HCT116 (cell line): ENCODE results near the gene TCFL5. TPM values are rescaled to one million over a fixed set of nuclear protein-coding genes. Genes with fewer than 3 reads are reported as not detected.

Experiments used
- ATAC-seq: fragments of 200-7000 bp; cut with Tn5 transposase; 2 replicates; pipeline ENCODE4 v1.9.1; 2020; ENCODE audit warnings: mild to moderate bottlenecking, moderate library complexity
- BruUV-seq: library from RNA; stranded (reverse); fragments of 400-500 nt; replicated peaks from 2 replicates; lab custom pipeline; 2021; lab: Mats Ljungman, UMichigan
- CTCF ChIA-PET: fragments of 300-600 bp; sonication (Branson Sonifier 250); formaldehyde crosslinking; loops from one replicate; lab custom pipeline; 2021; ENCODE audit warnings: antibody characterized with exemption; lab: Charles Lee
- POLR2A ChIA-PET: fragments of 300-600, 350-600 bp; sonication (Branson Sonifier 250); formaldehyde crosslinking; loops from one replicate; lab custom pipeline; 2021; ENCODE audit warnings: antibody characterized with exemption; lab: Charles Lee
- RAD21 ChIA-PET, 2 experiments: fragments of 300-600 bp; sonication (Branson Sonifier 250); formaldehyde crosslinking; loops; one replicate each; lab custom pipeline; 2023; ENCODE audit warnings: low total read pairs in 2 of 2; ENCODE audit not compliant: uncharacterized antibody in 2 of 2, unreplicated experiment in 2 of 2, low non-redundant PET in 1 of 2; lab: Charles Lee
- DNase-seq: peaks from one replicate; pipeline ENCODE4 v3.0.0-alpha.2; 2010; ENCODE audit warnings: low read depth, low spot score
- H2AFZ ChIP-seq: fragments of 200-600 bp; shearing (Covaris generic), sonication (generic); 2 replicates; pipeline ENCODE4 v1.6.1; 2017; ENCODE audit warnings: low read depth, mixed run types, mixed read lengths, antibody characterized with exemption, low read length; ENCODE audit not compliant: poor library complexity, severe bottlenecking
- H3K27ac ChIP-seq: 2 replicates; pipeline ENCODE4 v1.5.1; 2012; ENCODE audit warnings: low read depth, low read length
- H3K27me3 ChIP-seq: fragments of 200-600 bp; sonication (generic); 2 replicates; pipeline ENCODE4 v1.6.1; 2016; ENCODE audit warnings: mixed run types, low read length, mixed read lengths; ENCODE audit not compliant: insufficient read depth
- H3K36me3 ChIP-seq, 2 experiments: fragments of 200-500 bp in 1 of 2; fragments of 200-600 bp in 1 of 2; sonication (Bioruptor generic) in 1 of 2; sonication (generic) in 1 of 2; 2 replicates each; pipeline versions ENCODE4 v1.5.1 to v1.6.1; 2014 to 2016; ENCODE audit warnings: low read length in 2 of 2, inconsistent platforms in 1 of 2, mixed read lengths in 1 of 2, mixed run types in 1 of 2; ENCODE audit not compliant: insufficient read depth in 2 of 2, control insufficient read depth in 1 of 2
- H3K4me1 ChIP-seq, 2 experiments: fragments of 200-600 bp in 1 of 2; sonication (generic) in 1 of 2; 2 replicates each; pipeline versions ENCODE4 v1.5.1 to v1.6.1; 2012 to 2017; ENCODE audit warnings: low read length in 2 of 2, inconsistent platforms in 1 of 2, mild to moderate bottlenecking in 1 of 2, mixed read lengths in 1 of 2, mixed run types in 1 of 2, moderate library complexity in 1 of 2; ENCODE audit not compliant: insufficient read depth in 2 of 2, control insufficient read depth in 1 of 2
- H3K4me2 ChIP-seq: fragments of 200-600 bp; sonication (generic); 2 replicates; pipeline ENCODE4 v1.6.1; 2017; ENCODE audit warnings: mixed run types, low read length, mixed read lengths
- H3K4me3 ChIP-seq, 2 experiments: fragments of 200-600 bp in 1 of 2; sonication (generic) in 1 of 2; replicated peaks in 1 of 2; 2 replicates each; pipeline ENCODE4 v1.5.1; 2011 to 2016; ENCODE audit warnings: low read length in 2 of 2, control low read depth in 1 of 2, low read depth in 1 of 2, mild to moderate bottlenecking in 1 of 2, mixed read lengths in 1 of 2, mixed run types in 1 of 2
- H3K79me2 ChIP-seq: fragments of 200-600 bp; sonication (generic); 2 replicates; pipeline ENCODE4 v1.6.1; 2017; ENCODE audit warnings: mild to moderate bottlenecking, mixed run types, low read length, moderate library complexity, mixed read lengths; ENCODE audit not compliant: insufficient read depth
- H3K9ac ChIP-seq: fragments of 200-600 bp; sonication (generic); 2 replicates; pipeline ENCODE4 v1.6.1; 2016; ENCODE audit warnings: low read length, mixed read lengths
- H3K9me2 ChIP-seq: fragments of 200-600 bp; sonication (generic), shearing (Covaris generic); 2 replicates; pipeline ENCODE4 v1.6.1; 2017; ENCODE audit warnings: mixed run types, mild to moderate bottlenecking, moderate library complexity; ENCODE audit not compliant: insufficient read depth
- H3K9me3 ChIP-seq, 2 experiments: fragments of 200-500 bp in 1 of 2; fragments of 200-600 bp in 1 of 2; sonication (Bioruptor generic) in 1 of 2; sonication (generic) in 1 of 2; 2 replicates each; pipeline ENCODE4 v1.6.1; 2014 to 2017; ENCODE audit warnings: low read length in 2 of 2, mixed read lengths in 2 of 2, inconsistent platforms in 1 of 2, low read depth in 1 of 2, mild to moderate bottlenecking in 1 of 2, mixed run types in 1 of 2, moderate library complexity in 1 of 2; ENCODE audit not compliant: control insufficient read depth in 1 of 2, insufficient read depth in 1 of 2
- H4K20me1 ChIP-seq: fragments of 200-600 bp; sonication (generic), shearing (Covaris generic); 2 replicates; pipeline ENCODE4 v1.6.1; 2017; ENCODE audit warnings: mixed run types, mild to moderate bottlenecking, moderate library complexity; ENCODE audit not compliant: insufficient read depth
- FOSL1 ChIP-seq: IDR thresholded peaks from 2 replicates; pipeline ENCODE4 v1.6.1; 2012; ENCODE audit warnings: low read depth
- RAD21 ChIP-seq: IDR thresholded peaks from 2 replicates; pipeline ENCODE4 v1.6.1; 2012; ENCODE audit warnings: low read depth, mild to moderate bottlenecking
- SIN3A ChIP-seq: IDR thresholded peaks from 2 replicates; pipeline ENCODE4 v1.6.1; 2012; ENCODE audit warnings: low read depth
- intact Hi-C: fragments of 100-400 bp; cut with micrococcal nuclease; formaldehyde crosslinking; loops from 2 replicates; pipeline ENCODE4 v1.10.0; 2022
- total RNA-seq: library from RNA; stranded (reverse); gene quantifications from one replicate; pipeline ENCODE4 v1.2.1, GENCODE V29; 2021; ENCODE audit not compliant: unreplicated experiment

TCFL5 gene
- total RNA-seq, 1 experiment from 2014 or later = 20.4 TPM

- no peak overlapping the region for H3K9ac ChIP-seq
- ChIA-PET RAD21 (no interaction called here), POLR2A (no interaction called here), CTCF (no interaction called here)
- peak; percentile 7; the same call in 1 of the 2 replicates for ATAC-seq
- no peak overlapping the region for H2AFZ ChIP-seq
- TF ChIP-seq SIN3A (no peak), RAD21 (0 out of 2 replicates have a peak, but pooled peaks have one; percentile 0)
- H3K79me2 ChIP-seq = 0 out of 2 replicates have a peak, but pooled peaks cover 5% of the 10 kb centered on the region
- H3K27me3 ChIP-seq = no peaks in the 10 kb centered on the region
- intact Hi-C loops = loop anchor here (1.0 kb wide), 1 partner anchor 110 kb away; no protein-coding TSS in a partner anchor
- DNase-seq = no peak
- no peak overlapping the region for H3K4me2 ChIP-seq
- H3K4me3 ChIP-seq = no peak overlapping the region
- H4K20me1 ChIP-seq = no peaks in the 10 kb centered on the region; the same call in 1 of the 2 replicates
- H3K4me1 ChIP-seq = peaks cover 5 to 19% of the 10 kb centered on the region in 2 experiments; a peak in 3 of 4 replicates
- H3K9me2 ChIP-seq = no peaks in the 10 kb centered on the region
- no peaks in the 10 kb centered on the region for H3K9me3 ChIP-seq
- no TSS peak for BruUV-seq
- peaks cover 34 to 38% of the 10 kb centered on the region in 2 experiments; a peak in 3 of 4 replicates for H3K36me3 ChIP-seq
- no peak overlapping the region for H3K27ac ChIP-seq
These were observed 38.0 kb upstream of the TCFL5 start for GRCh38 chr20:62899633-62900051.

- ChIA-PET CTCF (no interaction called here), POLR2A (no interaction called here), RAD21 (no interaction called here)
- Histone ChIP-seq H3K9me3 (no peaks in the 10 kb centered on the region), H3K36me3 (peaks cover 36 to 40% of the 10 kb centered on the region in 2 experiments), H3K9me2 (no peaks in the 10 kb centered on the region), H2AFZ (no peak overlapping the region), H3K27ac (no peak overlapping the region), H3K9ac (no peak overlapping the region), H3K79me2 (0 out of 2 replicates have a peak, but pooled peaks cover 4% of the 10 kb centered on the region), H3K4me1 (peaks cover 5 to 19% of the 10 kb centered on the region in 2 experiments; a peak in 3 of 4 replicates), H3K4me3 (no peak overlapping the region), H3K27me3 (no peaks in the 10 kb centered on the region), H3K4me2 (no peak overlapping the region), H4K20me1 (no peaks in the 10 kb centered on the region; the same call in 1 of the 2 replicates)
- ATAC-seq = no peak
- no peak for DNase-seq
- intact Hi-C loops = no loop called here
- TF ChIP-seq RAD21 (0 out of 2 replicates have a peak, but pooled peaks have one; percentile 1), FOSL1 (no peak)
- no TSS peak for BruUV-seq
These were observed 37.5 kb upstream of the TCFL5 start for GRCh38 chr20:62898970-62899632.
